GM12878 (cell line): ENCODE measurements around the gene HSD11B1. TPM values are rescaled to one million over a fixed set of nuclear protein-coding genes. Genes with fewer than 3 reads are reported as not detected.

Experiments
- ATAC-seq: fragments of 200-7000 bp; cut with Tn5 transposase; 3 replicates; pipeline ENCODE4 v1.9.1; 2020; ENCODE audit warnings: mild to moderate bottlenecking, moderate library complexity
- BruUV-seq: library from RNA; stranded (reverse); fragments of 400-500 nt; replicated peaks from 2 replicates; lab custom pipeline; 2021; lab: Mats Ljungman, UMichigan
- CTCF ChIA-PET: fragments of 300-600 bp; sonication (Branson Sonifier 250); formaldehyde crosslinking; extraction: SDS; loops from one replicate; lab custom pipeline; 2021; ENCODE audit warnings: inconsistent platforms; lab: Yijun Ruan, JAX
- POLR2A ChIA-PET: fragments of 350-600 bp; formaldehyde crosslinking; extraction: SDS; loops from one replicate; lab custom pipeline; 2021; ENCODE audit warnings: inconsistent platforms; lab: Charles Lee
- RAD21 ChIA-PET: fragments of 300-600 bp; sonication (Branson Sonifier 250); formaldehyde crosslinking; loops from one replicate; lab custom pipeline; 2023; ENCODE audit warnings: antibody characterized with exemption; ENCODE audit not compliant: unreplicated experiment; lab: Charles Lee
- SMC1A ChIA-PET: fragments of 300-600 bp; sonication (Branson Sonifier 250); formaldehyde crosslinking; loops from one replicate; lab custom pipeline; 2023; ENCODE audit not compliant: unreplicated experiment, uncharacterized antibody; lab: Charles Lee
- DNase-seq: peaks from one replicate; pipeline ENCODE4 v3.0.0-alpha.2; 2011; ENCODE audit warnings: low read depth, low spot score
- FAIRE-seq: peaks from 3 replicates; lab custom pipeline; 2011; peaks lifted over from hg19 to GRCh38; lab: Jason Lieb, UNC
- H2AFZ ChIP-seq: 2 replicates; pipeline ENCODE4 v1.6.0; 2011; ENCODE audit warnings: low read depth, low read length, control low read depth; ENCODE audit not compliant: control insufficient read depth
- H3K27ac ChIP-seq: 2 replicates; pipeline ENCODE4 v1.5.1; 2011; ENCODE audit warnings: control low read depth; ENCODE audit not compliant: control insufficient read depth, insufficient read depth
- H3K27me3 ChIP-seq, 2 experiments: replicated peaks in 1 of 2; 2 replicates each; pipeline versions ENCODE4 v1.6.0 to v1.6.1; 2011; ENCODE audit warnings: low read length in 1 of 2; ENCODE audit not compliant: control insufficient read depth in 2 of 2, insufficient read depth in 2 of 2
- H3K36me3 ChIP-seq, 2 experiments: 2 replicates each; pipeline ENCODE4 v1.5.1; 2011; ENCODE audit warnings: low read length in 1 of 2; ENCODE audit not compliant: control insufficient read depth in 2 of 2, insufficient read depth in 2 of 2
- H3K4me1 ChIP-seq: 2 replicates; pipeline ENCODE4 v1.6.1; 2011; ENCODE audit warnings: mild to moderate bottlenecking, low read length, moderate library complexity, mixed read lengths; ENCODE audit not compliant: control insufficient read depth, insufficient read depth
- H3K4me2 ChIP-seq: 2 replicates; pipeline ENCODE4 v1.6.0; 2011; ENCODE audit warnings: control low read depth; ENCODE audit not compliant: control insufficient read depth, insufficient read depth
- H3K4me3 ChIP-seq: fragments of 200-600 bp; sonication (generic); 2 replicates; pipeline ENCODE4 v1.5.1; 2016
- H3K79me2 ChIP-seq: 2 replicates; pipeline ENCODE4 v1.6.0; 2011; ENCODE audit warnings: low read length; ENCODE audit not compliant: control insufficient read depth, insufficient read depth
- H3K9ac ChIP-seq: 2 replicates; pipeline ENCODE4 v1.8.0; 2011; ENCODE audit warnings: low read length, control low read depth, mixed read lengths; ENCODE audit not compliant: control insufficient read depth, insufficient read depth
- H3K9me3 ChIP-seq: replicated peaks from 3 replicates; pipeline ENCODE4 v1.5.1; 2011; ENCODE audit warnings: mild to moderate bottlenecking, low read length; ENCODE audit not compliant: control insufficient read depth, insufficient read depth
- H4K20me1 ChIP-seq: 2 replicates; pipeline ENCODE4 v1.6.0; 2011; ENCODE audit not compliant: control insufficient read depth, insufficient read depth
- CEBPZ ChIP-seq: fragments of 150-350 bp; IDR thresholded peaks from 2 replicates; pipeline ENCODE4 v1.6.1; 2016; ENCODE audit warnings: low read depth, low read length
- SMC3 ChIP-seq: IDR thresholded peaks from 2 replicates; pipeline ENCODE4 v1.6.1; 2011; ENCODE audit warnings: low read length, improper control_type of control experiment, borderline replicate concordance
- WGBS: methylation state at CpG from one replicate; pipeline ENCODE4 v1.1.6; 2016; ENCODE audit warnings: low lambda C conversion rate; ENCODE audit not compliant: insufficient replicate concordance, insufficient coverage; ENCODE audit errors: missing lambda C conversion rate; 5-methylcytosine and 5-hydroxymethylcytosine counted together
- in situ Hi-C: fragments of 300-500 bp; cut with MboI; formaldehyde crosslinking; loops from 9 replicates; pipeline ENCODE4 v1.14.3; 2018; ENCODE audit warnings: mixed read lengths
- intact Hi-C: fragments of 100-400 bp; cut with micrococcal nuclease; formaldehyde crosslinking; loops from one replicate; pipeline ENCODE4 v1.14.2; 2022; ENCODE audit not compliant: unreplicated experiment
- polyA plus RNA-seq, 11 experiments: library from polyadenylated mRNA; depleted of rRNA in 4 of 11; unstranded in 6 of 11; stranded (reverse) in 5 of 11; fragments of >200 nt; fragmentation: Nextera tagmentation in 4 of 11; fragmentation: Illumina TruSeq in 1 of 11; extraction: Ambion mirVana in 4 of 11; extraction: Trizol in 1 of 11; gene quantifications; 1 replicate in 1 of 11; 2 replicates in 10 of 11; pipeline versions ENCODE4 v1.2.1 to v1.2.3, GENCODE V29; 2011 to 2016; ENCODE audit warnings: inconsistent platforms in 2 of 11, missing spikeins in 2 of 11, low read depth in 1 of 11
- total RNA-seq, 4 experiments: library from RNA; depleted of rRNA in 3 of 4; stranded (reverse); fragments of >200 nt in 3 of 4; fragmentation: Illumina TruSeq in 1 of 4; extraction: Trizol in 1 of 4; gene quantifications; 2 replicates each; pipeline versions ENCODE4 v1.2.1 to v1.2.3, GENCODE V29; 2013 to 2021

HSD11B1 gene
- total and polyA plus RNA-seq, 10 of the 15 experiments (the other 5 are each of a cell fraction or from before 2014, with no cell fraction given): 0.04 to 0.27 (median 0.15) TPM; not detected in 7

- 64% methylated on average over 1 of the region's 1 CpG for whole genome bisulfite sequencing
- intact Hi-C loops (loop anchor here (5.0 kb wide), 1 partner anchor 41 kb away; no protein-coding TSS in a partner anchor), in situ Hi-C loops (no loop called here)
- CTCF ChIA-PET: interaction anchor here (1.1 to 15.2 kb wide), 15 partner anchors 10 to 114 kb away, joined by 3 to 307 read pairs (median 6); partner anchors contain the start of genes CAMK1G, G0S2 and LAMB3
- Histone ChIP-seq H3K27me3 (no peaks in the 10 kb centered on the region), H3K27ac (no peak overlapping the region), H4K20me1 (no peaks in the 10 kb centered on the region), H3K9ac (no peak overlapping the region), H3K4me1 (no peaks in the 10 kb centered on the region), H3K36me3 (no peaks in the 10 kb centered on the region), H2AFZ (no peak overlapping the region), H3K4me3 (no peak overlapping the region), H3K4me2 (no peak overlapping the region), H3K79me2 (no peaks in the 10 kb centered on the region), H3K9me3 (no peaks in the 10 kb centered on the region)
- DNase-seq (no peak), ATAC-seq (no peak), FAIRE-seq (no peak)
- SMC1A ChIA-PET: interaction anchor here (0.9 to 14.7 kb wide), 13 partner anchors 9 to 119 kb away, joined by 3 to 128 read pairs (median 7); partner anchors contain the start of genes G0S2 and LAMB3
- TF ChIP-seq SMC3 (no peak), CEBPZ (no peak)
- RAD21 ChIA-PET: interaction anchor here (0.8 to 4.4 kb wide), 12 partner anchors 14 to 120 kb away, joined by 3 to 38 read pairs (median 3); partner anchors contain the start of gene G0S2
- no TSS peak for BruUV-seq
- POLR2A ChIA-PET: interaction anchor here (1.7 to 2.7 kb wide), 2 partner anchors 37 to 43 kb away, joined by 3 to 8 read pairs; partner anchors contain the start of gene LAMB3
These were observed 15.9 kb upstream of the HSD11B1 start for GRCh38 chr1:209688746-209689234.
